NOMO-1 treated with DMSO at 0.1 percent for 48 hours (cell line): Measurements from ENCODE around the gene REN.

Experiments
- DNase-seq: peaks from one replicate; lab custom pipeline; 2025; ENCODE audit not compliant: unreplicated experiment; lab: John Stamatoyannopoulos, UW

Gene REN

GRCh38 chr1:204166219-204166618 is at the start of gene REN:
Gene REN (minus strand): TSS chr1:204166337. CDS start chr1:204166293, 44 bp downstream.
- no peak for DNase-seq

GRCh38 chr1:204213668-204214662 is 47.8 kb upstream of the REN start, which contains the start of gene GOLT1A:
Gene GOLT1A (minus strand): TSS chr1:204213988. CDS start chr1:204213906, 82 bp downstream.
- DNase-seq: peak; percentile 19

GRCh38 chr1:204212715-204213114 is 46.6 kb upstream of the REN start:
- DNase-seq: no peak

- no peak for DNase-seq
Measured at GRCh38 chr1:204211046-204211445, 44.9 kb upstream of the REN start.

- peak; percentile 26 for DNase-seq
Measured at GRCh38 chr1:204207136-204207616, 41.0 kb upstream of the REN start.

GRCh38 chr1:204206121-204206520 is 40.0 kb upstream of the REN start:
- DNase-seq: no peak

- DNase-seq: no peak
Measured at GRCh38 chr1:204205486-204205885, 39.3 kb upstream of the REN start.

- DNase-seq: no peak
Measured at GRCh38 chr1:204204944-204205343, 38.8 kb upstream of the REN start.

- no peak for DNase-seq
Measured at GRCh38 chr1:204203206-204203767, 37.1 kb upstream of the REN start.

- no peak for DNase-seq
Measured at GRCh38 chr1:204202481-204202880, 36.3 kb upstream of the REN start.

- DNase-seq: no peak
Measured at GRCh38 chr1:204201348-204202040, 35.4 kb upstream of the REN start.

- no peak for DNase-seq
Measured at GRCh38 chr1:204199579-204199978, 33.4 kb upstream of the REN start.

GRCh38 chr1:204198348-204199340 is 32.5 kb upstream of the REN start:
- no peak for DNase-seq

GRCh38 chr1:204197068-204197467 is 30.9 kb upstream of the REN start:
- DNase-seq: no peak

- DNase-seq: no peak
Measured at GRCh38 chr1:204196068-204196795, 30.1 kb upstream of the REN start, which contains the start of gene KISS1. Gene KISS1 (minus strand): TSS chr1:204196491. CDS start chr1:204192876, 3,615 bp downstream.

GRCh38 chr1:204194771-204195170 is 28.6 kb upstream of the REN start:
- DNase-seq: no peak

GRCh38 chr1:204194080-204194479 is 27.9 kb upstream of the REN start:
- no peak for DNase-seq

GRCh38 chr1:204192589-204193352 is 26.6 kb upstream of the REN start:
- no peak for DNase-seq

GRCh38 chr1:204192046-204192445 is 25.9 kb upstream of the REN start:
- DNase-seq: no peak
